Stimulated activated CD4-positive, alpha-beta T cell treated with anti-CD3 and anti-CD28 coated beads, Interleukin-1b, Interleukin-23, amount 100 ng/mL, for 1 hour (primary cell): Measurements from ENCODE around the gene ESYT3.

Experiments used
- DNase-seq, 2 donors: peaks; one replicate each; pipeline ENCODE4 v3.0.0-alpha.2; 2020; ENCODE audit warnings: low read depth in 2 of 2

Gene ESYT3, protein sequence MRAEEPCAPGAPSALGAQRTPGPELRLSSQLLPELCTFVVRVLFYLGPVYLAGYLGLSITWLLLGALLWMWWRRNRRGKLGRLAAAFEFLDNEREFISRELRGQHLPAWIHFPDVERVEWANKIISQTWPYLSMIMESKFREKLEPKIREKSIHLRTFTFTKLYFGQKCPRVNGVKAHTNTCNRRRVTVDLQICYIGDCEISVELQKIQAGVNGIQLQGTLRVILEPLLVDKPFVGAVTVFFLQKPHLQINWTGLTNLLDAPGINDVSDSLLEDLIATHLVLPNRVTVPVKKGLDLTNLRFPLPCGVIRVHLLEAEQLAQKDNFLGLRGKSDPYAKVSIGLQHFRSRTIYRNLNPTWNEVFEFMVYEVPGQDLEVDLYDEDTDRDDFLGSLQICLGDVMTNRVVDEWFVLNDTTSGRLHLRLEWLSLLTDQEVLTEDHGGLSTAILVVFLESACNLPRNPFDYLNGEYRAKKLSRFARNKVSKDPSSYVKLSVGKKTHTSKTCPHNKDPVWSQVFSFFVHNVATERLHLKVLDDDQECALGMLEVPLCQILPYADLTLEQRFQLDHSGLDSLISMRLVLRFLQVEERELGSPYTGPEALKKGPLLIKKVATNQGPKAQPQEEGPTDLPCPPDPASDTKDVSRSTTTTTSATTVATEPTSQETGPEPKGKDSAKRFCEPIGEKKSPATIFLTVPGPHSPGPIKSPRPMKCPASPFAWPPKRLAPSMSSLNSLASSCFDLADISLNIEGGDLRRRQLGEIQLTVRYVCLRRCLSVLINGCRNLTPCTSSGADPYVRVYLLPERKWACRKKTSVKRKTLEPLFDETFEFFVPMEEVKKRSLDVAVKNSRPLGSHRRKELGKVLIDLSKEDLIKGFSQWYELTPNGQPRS

DNA sequence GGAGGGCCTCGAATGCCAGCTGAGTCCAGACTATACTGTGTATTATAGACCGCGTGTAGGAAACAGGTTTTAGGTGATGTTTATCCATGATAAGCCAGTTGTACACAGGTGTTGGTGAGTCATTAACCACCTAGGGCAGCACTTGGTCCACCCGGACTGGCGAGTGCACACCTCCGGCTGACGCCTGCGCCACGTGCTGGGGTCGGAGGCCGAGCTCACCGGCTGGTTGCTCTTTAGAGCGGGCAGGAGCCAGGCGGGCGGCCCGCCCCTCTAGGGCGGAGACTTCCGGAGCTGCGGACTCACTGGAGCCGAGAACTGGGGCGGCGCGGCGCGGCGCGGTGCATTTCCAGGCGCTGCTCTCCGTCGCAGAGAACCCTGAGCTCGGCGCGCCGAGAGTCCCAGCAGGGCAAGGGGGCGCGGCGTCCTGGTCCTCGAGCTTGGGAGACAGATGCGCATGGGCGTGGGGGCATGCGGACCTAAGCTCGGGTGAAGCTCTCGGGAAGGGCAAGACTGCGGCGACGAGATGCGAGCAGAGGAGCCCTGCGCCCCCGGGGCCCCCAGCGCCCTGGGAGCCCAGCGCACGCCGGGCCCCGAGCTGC lies at the start of gene ESYT3:
Gene ESYT3 (plus strand): TSS at position 341 of the 599 bp plus-strand sequence. CDS start 183 bp downstream, at position 524.
- no peak for DNase-seq

DNA sequence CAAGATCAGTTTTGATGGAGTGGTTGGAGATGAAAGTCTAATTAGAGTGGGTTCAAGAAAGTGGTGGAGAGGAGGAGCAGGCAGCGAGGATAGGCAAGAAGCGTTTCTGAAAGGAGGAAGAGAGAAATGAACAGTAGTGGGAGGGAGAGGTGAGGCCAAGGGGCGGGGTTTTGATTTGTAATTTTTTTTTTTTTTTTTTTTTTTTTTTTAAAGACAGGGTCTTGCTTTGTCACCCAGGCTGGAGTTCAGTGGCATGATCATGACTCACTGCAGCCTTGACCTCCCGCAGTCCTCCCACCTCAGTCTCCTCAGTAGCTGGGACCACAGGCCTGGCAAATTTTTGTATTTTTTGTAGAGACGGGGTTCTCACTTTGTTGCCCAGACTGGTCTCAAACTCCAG lies 49.4 kb upstream of the ESYT3 start:
- DNase-seq, result no peak

DNA sequence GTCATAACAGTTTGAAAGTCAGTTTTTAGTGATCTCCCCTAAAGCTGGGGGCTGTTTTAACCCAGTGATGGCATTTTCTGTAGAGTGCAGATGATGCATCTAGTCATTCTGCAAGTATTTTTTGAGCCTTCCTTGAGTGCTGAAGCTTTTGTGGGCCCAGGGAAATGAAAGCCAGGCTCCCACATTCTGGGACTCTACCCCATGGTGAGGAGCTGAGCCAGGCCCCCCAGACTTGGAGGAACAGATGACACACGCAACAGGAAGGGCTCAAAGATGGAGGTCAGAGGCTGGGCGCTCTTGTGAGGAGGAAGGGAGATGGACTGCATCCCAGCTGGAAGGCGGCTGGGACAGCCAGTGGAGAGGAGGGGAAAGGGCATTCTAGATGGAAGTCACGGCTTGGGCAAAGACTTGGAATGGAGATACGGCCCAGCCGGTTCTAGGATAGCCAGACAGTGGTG lies 45.2 kb upstream of the ESYT3 start:
- DNase-seq, result no peak

DNA sequence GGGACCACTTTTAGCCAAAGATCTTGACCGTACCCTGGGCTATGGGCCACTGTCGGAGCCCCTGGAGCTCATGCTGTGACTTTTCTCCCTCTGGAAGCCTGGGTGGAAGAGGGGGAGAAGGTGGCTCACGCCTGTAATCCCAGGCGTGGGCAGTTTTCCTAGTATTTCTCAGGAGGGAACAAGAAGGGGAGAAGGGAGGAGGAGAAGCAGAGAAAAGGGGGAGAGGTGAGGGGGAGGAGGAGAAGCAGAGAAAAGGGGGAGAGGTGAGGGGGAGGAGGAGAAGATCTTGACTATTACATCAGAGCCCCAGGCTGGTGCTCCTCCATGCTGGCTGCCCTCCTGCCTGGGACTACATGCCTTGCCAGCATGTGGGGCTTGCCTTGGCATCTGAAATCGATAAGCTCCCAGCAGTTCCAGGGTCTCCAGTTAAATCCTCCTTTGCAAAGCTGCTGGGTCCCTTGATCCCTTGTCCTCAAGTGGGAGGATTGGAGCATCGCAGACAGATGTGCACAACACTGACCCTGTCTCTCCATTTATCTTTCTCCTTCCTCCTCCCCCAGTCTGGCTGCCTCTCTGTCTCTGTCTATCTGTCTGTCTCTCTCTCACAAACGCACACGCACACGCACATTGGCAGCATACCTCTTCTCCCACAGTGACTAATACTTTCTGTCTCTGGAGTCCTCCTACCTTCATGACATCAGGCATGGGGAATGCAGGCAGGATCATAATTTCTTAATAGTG lies 44.4 kb upstream of the ESYT3 start:
- no peak for DNase-seq

DNA sequence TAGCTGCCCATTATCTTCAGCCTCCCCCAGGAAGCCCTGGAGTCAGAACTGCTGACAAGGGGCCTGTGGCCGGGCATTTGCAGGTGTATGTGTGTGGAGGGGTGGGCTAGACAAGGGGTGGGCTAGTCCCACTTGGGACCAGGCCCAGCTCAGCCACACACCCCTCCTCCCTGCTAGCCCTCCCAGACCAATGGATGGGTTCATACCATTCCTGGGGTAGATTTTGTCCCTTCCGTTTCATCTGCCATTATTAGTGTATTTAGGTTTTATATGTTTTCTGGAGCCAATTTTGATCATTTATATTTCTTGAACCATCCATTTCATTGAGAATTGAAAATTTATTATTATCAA lies 43.9 kb upstream of the ESYT3 start:
- no peak for DNase-seq

DNA sequence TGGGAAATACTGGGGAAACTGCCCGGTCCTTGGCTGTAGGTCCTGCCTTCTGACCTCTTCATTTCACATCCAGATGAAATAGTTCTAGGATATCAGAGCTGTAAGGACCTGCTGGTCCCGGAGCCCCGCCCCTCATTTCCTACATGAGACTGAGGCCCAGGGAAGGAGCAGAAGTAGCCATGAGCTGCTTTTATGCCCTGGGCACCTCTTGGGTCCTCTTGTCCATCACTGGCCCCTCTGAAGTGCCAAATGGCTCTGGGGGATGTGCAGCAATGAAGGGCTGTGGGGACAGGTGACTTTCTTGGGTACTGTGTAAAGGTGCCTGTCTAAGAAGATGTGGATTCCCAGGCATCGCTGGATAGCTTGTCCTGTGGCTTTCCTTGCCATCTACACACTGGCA lies 40.3 kb upstream of the ESYT3 start:
- DNase-seq, result no peak

DNA sequence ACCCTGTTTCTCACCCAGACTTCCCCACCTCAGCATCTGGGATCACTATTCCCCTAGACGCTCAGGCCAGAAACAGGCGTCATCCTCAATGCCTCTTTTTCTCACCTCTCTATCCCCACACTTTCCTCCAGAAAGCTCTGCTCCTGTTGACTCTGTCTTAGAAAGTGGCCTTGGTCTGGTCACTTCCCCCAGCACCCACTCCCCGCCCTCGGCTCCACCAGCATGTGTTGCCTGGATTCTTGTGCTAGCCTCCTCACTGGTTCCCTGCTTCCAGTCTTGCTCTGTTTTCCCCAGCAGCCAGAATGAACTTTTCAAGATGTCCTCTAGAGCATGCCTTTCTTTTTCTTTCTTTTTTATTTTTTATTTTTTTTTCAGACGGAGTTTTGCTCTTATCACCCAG lies 39.7 kb upstream of the ESYT3 start:
- no peak for DNase-seq

DNA sequence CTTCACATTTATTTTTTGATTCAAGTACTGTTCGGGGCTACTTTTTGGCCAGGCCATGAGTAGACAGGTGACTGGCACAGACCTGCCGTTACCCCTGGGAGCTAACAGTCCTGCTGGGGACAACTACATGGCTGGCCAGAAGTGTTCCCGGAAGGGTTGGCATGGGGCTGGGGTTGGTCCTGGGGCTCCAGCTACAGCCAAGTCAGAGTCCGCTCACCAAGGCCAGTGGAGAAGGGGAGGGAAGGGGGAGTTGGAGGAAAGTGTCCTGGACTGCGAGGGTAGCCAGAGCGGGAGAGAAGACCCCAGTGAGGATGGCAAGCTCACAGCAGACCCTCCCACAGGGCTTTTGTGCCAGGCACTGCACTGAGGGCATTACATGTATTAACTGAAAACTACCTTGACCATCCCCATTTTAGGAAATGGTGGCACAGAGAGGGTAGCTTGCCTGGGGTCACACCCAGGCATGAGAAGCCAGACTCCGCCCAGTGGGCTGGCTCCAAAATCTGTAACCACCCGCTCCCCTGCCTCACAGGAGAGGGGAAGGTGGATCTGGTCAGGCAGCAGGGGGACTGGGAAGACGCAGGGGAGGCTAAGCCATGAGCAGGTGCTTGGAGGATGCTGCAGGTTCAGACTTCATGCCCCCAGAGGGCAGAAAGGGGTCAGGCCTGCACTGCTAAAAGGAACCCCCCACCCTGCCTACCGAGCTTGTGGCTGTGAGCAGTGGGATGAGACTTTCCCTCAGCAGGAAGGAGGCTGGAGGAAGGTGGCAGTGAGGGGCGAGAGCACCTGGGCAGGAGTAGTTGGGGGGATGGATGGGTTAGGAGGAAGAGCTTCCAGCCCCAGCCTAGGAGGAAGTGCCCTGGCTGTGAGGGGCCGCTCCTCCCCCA lies 38.3 kb upstream of the ESYT3 start:
- DNase-seq, result no peak

DNA sequence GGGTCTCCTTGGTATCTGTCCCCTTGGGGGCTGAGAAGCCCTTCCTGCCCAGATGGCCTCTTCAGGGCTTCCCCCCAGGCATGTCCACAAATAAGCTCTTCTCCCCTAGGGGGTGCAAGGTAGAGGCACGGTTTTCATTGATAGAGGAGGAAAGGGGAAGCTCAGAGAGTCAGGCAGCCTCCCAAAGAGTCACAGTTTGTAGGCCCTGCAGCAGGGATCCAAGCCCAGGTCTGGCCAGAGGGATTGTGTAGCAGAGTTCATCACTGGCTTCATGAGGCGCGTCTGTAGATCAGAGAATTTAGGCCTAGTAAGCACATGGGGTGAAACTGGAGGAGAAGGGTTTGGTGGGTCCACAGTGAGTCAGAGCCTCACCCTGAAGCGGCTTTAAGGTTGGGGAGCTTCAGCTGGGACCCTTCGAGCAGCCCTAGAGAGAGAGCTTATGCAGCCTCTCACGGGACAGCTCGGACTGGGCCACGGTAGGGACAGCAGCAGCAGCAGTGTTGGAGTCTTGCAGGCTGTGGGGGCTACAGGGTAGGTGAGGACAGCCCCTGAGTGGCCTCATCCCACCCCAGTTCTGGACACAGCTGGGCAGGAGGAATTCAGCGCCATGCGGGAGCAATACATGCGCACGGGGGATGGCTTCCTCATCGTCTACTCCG lies 37.5 kb upstream of the ESYT3 start:
- DNase-seq, result no peak

DNA sequence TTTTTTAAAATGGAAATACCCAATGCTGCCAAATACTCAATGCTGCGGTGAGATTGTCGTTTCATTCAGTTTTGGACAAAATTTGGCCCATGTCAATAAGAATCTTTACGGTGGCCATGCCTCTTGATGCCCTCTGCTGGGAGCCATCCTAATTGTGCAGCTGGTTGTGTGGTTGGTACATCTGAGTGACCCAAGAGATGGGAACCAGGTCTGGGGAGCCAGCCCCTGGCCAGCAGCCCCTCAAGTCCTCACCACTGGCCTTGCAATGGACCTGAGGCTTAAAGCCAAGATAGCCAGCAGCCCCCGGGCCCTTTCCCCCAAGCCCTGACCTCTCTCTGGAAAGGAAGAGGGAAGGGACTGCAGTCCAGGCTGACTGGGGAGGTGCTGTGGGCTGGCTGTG lies 36.4 kb upstream of the ESYT3 start:
- DNase-seq, result no peak

DNA sequence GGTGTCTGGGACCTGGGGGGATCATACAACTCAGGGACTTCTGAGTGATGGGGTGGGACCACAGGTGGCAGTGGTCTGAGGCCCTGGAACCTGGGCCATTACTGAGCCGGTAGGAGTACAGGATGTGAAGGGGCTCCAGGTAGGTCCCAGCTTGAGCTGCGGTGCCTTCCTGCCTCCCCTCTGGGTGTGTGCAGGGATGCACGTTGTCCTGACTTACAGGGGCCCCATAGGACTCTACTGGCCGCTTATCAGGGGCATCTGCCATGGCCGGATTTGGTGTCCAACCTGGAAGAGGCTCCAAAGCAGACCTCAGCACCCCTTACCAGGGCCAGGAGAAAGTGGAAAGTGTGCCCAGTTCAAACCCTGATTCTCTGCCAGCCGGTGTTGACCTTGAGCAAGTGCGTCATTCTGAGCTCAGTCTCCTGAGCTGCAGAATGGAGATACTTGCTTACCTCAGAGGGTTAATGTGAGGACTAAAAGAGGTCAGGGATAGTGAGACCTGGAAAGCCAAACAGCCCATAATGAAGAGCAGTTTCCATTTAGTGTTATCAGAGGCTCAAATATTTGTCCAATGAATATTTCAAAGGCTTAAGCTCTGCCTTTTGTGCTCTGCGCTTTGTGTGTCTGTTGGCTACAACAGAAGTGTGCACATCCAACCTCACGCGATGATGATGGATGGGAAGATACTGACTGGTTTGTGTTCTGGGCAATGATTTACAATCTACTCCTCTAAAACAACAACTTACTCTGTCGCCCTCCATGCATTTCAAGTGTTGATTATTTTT lies 35.4 kb upstream of the ESYT3 start:
- DNase-seq, result no peak

DNA sequence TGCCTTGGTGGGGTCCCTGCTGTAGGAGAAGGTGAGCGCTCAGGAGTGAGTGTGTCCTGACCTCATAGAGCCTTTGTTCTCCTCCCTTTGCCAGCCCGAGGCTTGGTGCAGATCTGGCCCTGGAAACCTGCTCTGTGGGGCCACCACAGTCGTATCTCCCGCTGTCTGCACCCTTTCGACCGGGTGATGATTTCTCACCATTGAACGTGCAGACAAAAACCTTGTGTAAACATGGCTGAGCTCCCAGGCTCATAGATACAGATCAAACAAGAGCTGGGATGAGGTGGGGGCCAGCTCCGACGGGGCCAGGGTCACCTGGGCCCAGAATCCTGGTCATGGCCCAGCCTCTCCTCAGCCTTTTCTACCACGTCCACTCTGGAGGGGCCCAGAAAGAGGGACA lies 34.6 kb upstream of the ESYT3 start:
- no peak for DNase-seq

DNA sequence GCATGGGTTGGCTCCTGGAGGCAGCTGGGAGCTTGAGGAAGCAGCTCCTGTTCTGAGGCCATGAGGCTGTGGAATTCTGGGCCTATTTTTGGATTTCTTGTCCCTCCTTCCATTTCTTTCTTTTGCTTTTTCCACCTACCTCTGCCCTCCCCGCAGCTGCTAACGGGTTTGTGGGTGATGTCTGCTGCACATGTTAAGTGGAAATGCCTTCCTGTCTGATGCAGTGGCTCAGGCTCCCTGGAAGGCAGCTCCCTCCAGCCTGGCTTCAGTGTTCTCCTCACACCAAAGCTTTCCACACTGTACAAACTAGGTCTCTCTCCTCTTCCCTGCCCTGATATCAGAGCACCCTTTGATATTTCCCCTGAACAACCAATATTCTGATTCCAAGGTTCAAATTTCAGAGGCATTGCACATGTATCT lies 33.8 kb upstream of the ESYT3 start:
- DNase-seq, result no peak

DNA sequence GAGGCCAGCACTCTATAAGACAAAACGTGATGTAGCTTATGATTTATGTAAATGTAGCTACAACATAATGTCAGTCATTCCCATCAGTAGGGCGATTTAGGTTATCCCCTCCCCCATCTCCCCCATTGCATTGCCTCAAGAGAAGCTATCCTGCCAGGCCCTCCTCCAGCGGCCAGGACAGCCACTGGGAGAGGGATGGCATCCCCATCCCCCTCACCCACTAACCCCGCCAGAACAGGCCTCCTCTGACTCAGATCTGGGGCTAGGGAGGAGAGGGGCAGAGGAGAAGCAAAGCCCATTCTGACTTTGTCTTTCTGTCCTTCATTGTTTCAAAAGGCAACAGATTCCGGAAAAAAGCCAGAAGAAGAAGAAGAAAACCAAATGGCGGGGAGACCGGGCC lies 32.6 kb upstream of the ESYT3 start:
- DNase-seq, result no peak

DNA sequence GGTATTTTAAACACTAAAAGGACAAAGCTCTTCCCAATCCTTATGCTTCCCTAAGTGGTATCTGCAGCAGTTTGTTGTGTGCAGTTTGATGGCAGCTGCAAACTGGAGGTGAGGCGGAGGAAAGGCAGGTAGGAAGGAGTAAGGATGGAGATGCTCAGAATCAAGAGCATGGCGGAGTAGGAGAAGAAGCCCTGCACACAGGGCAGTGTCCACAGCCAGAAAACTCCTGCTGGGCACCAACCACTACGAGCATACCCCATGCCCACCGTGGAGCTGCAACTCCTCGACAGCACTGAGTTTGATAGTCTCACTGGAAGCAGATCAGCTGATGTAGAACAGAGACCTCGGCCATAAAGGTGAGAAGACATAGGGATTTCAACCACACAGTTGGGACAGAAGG lies 30.3 kb upstream of the ESYT3 start:
- no peak for DNase-seq

DNA sequence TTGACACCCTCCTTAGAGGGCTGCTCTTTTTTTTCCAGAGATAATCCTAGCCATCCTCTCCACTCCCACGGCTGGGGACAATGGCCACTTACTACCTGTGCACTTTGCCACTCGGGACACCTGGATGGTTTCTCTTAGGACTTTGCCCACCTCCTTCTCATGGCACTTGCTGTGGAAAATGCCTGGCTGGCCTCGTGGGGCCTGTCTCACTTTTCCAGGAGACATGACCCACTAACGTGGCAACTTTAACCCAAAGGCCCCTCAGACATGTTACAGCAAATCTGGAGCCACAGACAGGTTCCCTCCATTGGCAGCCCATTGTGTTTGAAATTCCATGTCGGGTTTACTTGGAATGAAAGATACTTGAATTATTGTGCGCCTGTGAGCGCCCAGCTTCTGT lies 29.4 kb upstream of the ESYT3 start:
- DNase-seq, result no peak

DNA sequence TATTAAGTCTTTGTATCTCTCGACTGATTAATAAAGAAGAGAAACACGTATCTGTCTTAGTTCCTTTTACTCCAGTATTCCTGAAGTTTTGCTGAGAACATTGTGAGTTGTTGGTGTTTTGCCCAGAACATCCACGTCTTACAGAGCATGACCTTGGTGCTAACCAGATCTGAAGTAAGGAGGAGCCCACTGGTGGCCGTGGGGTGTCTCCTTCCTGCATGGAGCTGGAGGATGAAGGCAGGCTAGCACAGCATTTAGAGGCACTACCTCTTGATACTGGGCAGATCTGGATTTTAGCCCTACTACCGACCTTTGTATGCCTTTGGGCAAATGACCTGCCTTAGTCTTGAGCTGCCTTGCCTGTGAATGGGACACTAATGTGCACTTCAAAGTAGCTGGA lies 28.9 kb upstream of the ESYT3 start:
- DNase-seq, result no peak

DNA sequence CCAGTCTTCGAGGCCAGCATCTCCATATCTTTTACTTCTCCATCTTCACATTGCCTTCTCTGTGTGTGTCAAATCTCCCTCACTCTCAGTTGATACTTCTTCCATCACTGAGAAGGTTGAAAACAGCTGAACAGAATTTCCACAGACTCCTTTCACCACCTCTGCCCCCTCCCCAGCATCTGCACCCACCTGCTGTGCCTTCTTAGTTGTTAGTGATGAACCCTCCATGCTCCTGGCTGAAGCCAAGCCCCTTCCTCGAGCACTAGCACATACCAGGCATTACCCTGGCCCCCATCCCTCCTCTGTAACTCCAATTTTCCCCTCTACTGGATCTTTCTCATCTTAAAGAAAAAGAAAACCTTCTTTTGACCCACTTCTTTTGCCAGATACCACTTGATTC lies 27.8 kb upstream of the ESYT3 start:
- no peak for DNase-seq

DNA sequence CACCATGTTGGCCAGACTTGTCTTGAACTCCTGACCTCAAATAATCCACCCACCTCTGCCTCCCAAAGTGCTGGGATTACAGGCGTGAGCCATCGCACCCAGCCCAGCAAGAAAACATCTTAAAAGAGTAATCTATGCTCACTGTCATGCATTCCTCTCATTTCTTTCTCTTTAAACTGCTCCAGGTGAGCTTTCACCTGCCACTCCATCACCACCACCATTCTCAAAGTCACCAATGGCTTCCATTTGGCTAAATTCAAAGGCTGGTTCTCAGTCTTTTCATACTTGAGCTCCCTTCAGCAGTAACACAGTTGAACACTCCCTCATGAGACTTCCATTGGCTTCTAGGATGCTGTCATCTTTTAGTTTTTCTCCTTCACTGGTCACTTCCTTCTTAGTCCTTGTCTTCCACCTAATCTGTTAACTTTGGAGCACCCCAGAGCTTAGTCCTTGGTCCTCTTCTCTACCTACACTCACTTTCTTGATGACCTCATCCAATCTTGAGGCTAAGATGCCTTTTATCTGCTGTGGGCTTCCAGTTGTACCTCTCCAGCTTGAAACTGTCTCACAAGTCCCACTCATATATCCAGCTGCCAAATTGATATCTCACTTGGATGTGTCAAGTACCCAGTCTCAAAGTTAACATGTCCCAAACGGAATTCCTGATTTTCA lies 27.0 kb upstream of the ESYT3 start:
- no peak for DNase-seq
